ENCODE measurements around the gene DDX51. TPM values are rescaled to one million over a fixed set of nuclear protein-coding genes. Genes with fewer than 3 reads are reported as not detected.

DDX51 gene
- total and polyA plus RNA-seq, 2 donors (not counting 1 experiment from before 2014, with no cell fraction given), result 46.3 to 60.8 TPM

DNA sequence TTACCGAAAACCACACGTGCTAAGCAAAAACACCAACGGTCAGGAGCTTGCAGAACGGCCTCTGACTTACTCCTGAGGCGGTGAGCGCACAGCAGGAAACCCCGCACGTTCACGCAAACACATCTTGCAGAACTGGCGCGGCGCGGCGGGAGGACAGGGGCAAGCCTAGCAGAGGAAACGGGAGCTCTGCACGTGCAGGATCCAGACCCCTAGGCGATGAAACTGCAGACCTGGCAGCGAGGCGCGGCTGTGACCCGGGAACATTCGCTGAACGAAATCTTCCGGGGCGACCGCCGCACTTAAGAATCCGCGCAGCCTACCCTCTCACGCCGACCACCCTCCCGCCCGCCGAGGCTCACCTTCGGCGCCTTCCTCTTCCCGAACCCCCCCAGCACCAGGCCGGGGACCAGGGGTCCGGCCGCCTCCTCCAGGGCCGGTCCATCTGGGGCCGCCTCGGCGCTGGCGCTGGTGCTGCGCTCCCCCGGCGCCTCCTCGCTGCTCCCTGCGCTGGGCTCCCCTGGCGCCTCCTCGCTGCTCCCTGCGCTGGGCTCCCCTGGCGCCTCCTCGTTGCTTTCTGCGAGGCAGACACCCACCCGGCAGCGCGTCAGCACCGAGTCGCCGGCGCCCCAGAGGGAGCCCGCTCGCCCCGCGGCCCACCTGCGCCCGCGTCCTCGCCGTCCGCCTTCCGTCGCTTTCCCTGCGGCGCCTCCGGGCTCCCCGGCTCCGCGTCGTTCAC lies 615 bp downstream of the DDX51 start:
- POLR2A ChIA-PET, result no interaction called here

More for the DNA sequence above, 615 bp downstream of the DDX51 start:
- H3K27ac ChIP-seq (ENCODE audit: low read length in 2 of 2), result peak overlapping the region in 1 of 2 donors; percentile 53
- CTCF ChIA-PET, result interaction anchor here (0.6 kb wide), 1 partner anchor 471 kb away, joined by 3 read pairs; no protein-coding TSS in a partner anchor
- no peaks in the 10 kb centered on the region for H3K27me3 Mint-ChIP-seq
- 1% methylated on average over 82 of the region's 82 CpGs for WGBS (ENCODE audit: insufficient coverage)
- H3K9me3 ChIP-seq (ENCODE audit: control extremely low read depth in 1 of 3, control insufficient read depth in 2 of 3, insufficient read depth in 1 of 3, low read length in 2 of 3), result no peaks in the 10 kb centered on the region
- peaks cover 31% of the 10 kb centered on the region for H4K20me1 ChIP-seq (ENCODE audit: control insufficient read depth, insufficient read depth, low read length, poor library complexity, severe bottlenecking)
- peaks cover 27% of the 10 kb centered on the region for H3K4me1 Mint-ChIP-seq
- no peak for DNase-seq
- H2AFZ ChIP-seq (ENCODE audit: insufficient read depth, low read depth, low read length, poor library complexity, severe bottlenecking), result peak overlapping the region; percentile 88
- peaks cover 0 to 54% of the 10 kb centered on the region in 2 experiments for H3K36me3 ChIP-seq (replicated peaks in 1 of 2; ENCODE audit: control extremely low read depth in 1 of 2, control insufficient read depth in 1 of 2, extremely low read depth in 1 of 2, insufficient read depth in 2 of 2, low read length in 1 of 2)
- peak overlapping the region in 4 of 5 experiments; percentile 35 to 90 (median 76) for H3K4me3 ChIP-seq (ENCODE audit: control extremely low read depth in 1 of 5, extremely low read depth in 1 of 5, insufficient read depth in 1 of 5, low read depth in 2 of 5, low read length in 4 of 5)
- peaks cover 15 to 21% of the 10 kb centered on the region in 2 donors for H3K4me1 ChIP-seq (ENCODE audit: control insufficient read depth in 2 of 2, insufficient read depth in 2 of 2, low read length in 2 of 2)
- H3K79me2 ChIP-seq (ENCODE audit: control insufficient read depth, insufficient read depth, low read length), result peaks cover 57% of the 10 kb centered on the region
- peak overlapping the region; percentile 87 for H3K4me2 ChIP-seq (replicated peaks; ENCODE audit: low read depth, low read length, poor library complexity, severe bottlenecking)
- H3K9ac ChIP-seq (ENCODE audit: low read length), result peak overlapping the region; percentile 66
- H3K4me3 Mint-ChIP-seq, result peak overlapping the region; percentile 87
- intact Hi-C loops (cut with micrococcal nuclease), result loop anchor here (1.0 kb wide), 3 partner anchors 46 to 72 kb away; no protein-coding TSS in a partner anchor
- H3K27ac Mint-ChIP-seq, result peak overlapping the region; percentile 90
- H3K9me3 Mint-ChIP-seq (ENCODE audit: insufficient read depth), result no peaks in the 10 kb centered on the region
- no peaks in the 10 kb centered on the region for H3K27me3 ChIP-seq (replicated peaks in 1 of 4; ENCODE audit: control extremely low read depth in 1 of 4, control insufficient read depth in 3 of 4, insufficient read depth in 4 of 4, low read length in 3 of 4)
- TF ChIP-seq, protein P1, sequence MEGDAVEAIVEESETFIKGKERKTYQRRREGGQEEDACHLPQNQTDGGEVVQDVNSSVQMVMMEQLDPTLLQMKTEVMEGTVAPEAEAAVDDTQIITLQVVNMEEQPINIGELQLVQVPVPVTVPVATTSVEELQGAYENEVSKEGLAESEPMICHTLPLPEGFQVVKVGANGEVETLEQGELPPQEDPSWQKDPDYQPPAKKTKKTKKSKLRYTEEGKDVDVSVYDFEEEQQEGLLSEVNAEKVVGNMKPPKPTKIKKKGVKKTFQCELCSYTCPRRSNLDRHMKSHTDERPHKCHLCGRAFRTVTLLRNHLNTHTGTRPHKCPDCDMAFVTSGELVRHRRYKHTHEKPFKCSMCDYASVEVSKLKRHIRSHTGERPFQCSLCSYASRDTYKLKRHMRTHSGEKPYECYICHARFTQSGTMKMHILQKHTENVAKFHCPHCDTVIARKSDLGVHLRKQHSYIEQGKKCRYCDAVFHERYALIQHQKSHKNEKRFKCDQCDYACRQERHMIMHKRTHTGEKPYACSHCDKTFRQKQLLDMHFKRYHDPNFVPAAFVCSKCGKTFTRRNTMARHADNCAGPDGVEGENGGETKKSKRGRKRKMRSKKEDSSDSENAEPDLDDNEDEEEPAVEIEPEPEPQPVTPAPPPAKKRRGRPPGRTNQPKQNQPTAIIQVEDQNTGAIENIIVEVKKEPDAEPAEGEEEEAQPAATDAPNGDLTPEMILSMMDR (IDR thresholded peaks at IDR 0.05), result no peak
- no peak for TF ChIP-seq EZH2 (IDR thresholded peaks at IDR 0.05; ENCODE audit: borderline replicate concordance, insufficient read depth, low read depth, low read length, poor library complexity, severe bottlenecking)
- peak; percentile 23 for ATAC-seq (ENCODE audit: low read depth)

All from B cell (primary cell).